ENCODE measurements around the gene TSEN54.

The TSEN54 gene

DNA sequence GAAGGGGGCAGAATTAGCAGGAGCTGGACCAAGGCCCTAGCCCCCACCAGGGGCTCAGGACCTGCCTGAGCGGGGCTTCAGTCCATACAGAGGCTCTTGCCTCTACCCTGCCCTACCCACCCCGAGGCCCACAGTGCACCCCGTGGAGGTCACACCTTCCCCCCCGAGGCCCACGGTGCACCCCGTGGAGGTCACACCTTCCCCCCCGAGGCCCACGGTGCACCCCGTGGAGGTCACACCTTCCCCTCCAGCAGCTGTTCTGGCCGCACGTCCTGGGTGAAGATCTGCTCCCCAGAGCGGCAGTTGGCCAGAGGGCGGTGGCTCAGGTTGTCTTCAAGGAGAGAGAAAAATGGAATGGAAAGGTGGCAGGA lies 12.4 kb upstream of the TSEN54 start:
- no peak for DNase-seq (ENCODE audit: low read depth, low spot score)

DNA sequence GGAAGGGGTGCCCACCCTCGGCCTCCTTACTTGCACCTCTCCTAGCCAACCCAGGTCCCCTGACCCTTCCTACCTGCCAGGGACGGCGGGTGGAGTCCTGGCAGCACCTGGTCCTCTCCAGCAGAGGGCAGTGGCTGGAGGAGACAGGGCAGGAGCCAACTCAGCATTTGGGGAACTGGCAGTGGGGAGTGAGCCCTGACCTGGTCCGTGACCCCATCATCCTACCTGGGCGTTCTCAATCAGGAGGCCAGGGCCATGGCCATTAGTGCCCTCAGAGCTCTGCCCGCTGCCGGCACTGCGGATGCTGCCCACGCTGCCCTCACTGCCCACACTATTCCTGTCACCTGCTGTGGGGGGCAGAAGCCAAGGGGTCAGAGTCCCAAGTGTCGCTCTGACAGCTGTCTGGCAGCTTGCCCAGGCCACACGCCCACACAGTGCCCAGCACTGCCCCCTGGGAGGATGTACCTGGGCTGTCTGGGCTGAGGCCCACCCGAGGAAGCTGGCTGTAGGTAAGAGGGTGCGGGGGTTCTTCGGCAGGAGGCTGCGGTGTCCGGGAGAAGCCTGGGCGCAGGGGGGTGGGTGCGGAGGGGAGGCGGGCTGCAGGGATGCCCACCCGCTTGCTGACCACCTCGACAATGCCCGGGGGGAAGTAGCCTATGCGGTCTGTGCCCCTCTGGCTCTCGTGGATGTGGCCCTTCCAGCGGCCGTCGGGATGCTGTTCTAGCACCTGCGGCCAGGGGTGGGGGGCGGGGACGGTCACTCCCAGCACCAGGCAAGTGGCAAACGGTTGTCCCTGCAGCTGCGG lies 11.8 kb upstream of the TSEN54 start:
- no peak for DNase-seq (ENCODE audit: low read depth, low spot score)

DNA sequence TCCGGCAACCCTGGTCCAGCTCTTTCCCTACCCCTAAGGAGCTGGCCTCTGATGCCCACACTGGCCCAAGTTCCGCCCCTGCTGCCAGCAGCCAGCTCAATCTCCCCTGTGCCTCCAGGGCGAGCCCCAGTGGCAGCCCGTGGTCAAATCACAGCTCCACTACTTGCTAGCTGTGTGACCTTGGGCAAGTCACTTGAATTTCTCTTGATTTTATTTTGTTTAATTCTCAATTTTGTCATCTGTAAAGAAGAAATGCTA lies 11.2 kb upstream of the TSEN54 start:
- no peak for DNase-seq (ENCODE audit: low read depth, low spot score)

DNA sequence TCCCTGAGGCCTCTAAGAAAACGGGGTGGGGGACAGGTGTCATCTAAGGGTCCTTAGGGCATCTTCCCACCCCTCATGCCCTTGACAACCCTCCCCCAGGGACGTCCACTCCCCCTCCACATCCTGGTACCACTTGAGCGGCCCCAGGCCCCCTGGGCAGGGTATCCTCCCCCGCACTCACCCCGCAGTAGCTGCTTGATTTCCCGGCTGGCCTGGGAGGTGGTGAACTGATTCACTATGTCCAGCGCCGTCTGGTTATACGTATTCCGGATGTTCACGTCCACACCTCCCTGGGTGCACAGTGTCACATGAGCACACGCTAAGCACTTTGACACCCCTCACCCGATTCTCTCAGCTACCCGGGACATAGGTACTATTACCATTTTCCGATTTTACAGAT lies 10.7 kb upstream of the TSEN54 start:
- DNase-seq (ENCODE audit: low read depth, low spot score), result no peak

DNA sequence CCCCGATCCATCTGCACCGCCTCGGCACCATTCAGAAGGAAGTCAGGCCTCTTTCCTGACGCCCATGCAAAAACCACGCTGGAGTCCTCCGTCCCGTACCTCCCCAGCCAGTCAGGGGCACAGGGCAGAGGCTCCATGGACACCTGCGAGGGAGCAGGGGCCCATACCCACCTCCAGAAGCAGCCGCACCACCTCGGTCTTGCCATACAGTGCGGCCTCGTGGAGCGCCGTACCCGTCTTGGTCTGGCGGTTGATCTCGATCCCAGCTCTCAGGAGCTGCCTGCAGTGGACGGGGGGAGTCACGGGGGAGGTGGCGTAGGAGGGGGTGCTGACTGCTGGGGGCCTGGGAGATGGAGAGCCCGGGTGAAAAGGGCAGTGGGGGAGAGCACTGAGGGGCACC lies 10.2 kb upstream of the TSEN54 start:
- no peak for DNase-seq (ENCODE audit: low read depth, low spot score)

DNA sequence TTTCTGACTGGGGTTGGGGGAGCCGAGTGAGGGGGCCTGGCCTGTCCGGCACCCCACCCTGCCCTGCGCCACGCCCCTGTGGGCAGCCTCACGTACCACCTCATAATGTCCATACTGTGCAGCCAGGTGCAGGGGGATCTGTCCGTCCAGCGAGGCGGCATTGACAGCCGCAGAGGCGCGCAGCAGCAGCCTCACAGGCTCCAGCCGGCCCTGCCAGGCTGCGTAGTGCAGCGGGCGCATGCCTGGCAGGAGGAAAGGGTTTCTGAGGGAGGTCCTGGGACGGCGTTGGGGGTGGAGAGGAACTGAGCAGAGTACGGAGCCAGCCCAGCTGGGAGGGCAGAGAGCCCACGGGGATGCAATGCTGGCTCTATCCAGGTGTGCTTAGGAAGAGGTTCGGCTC lies 9.4 kb upstream of the TSEN54 start:
- DNase-seq (ENCODE audit: low read depth, low spot score), result no peak

DNA sequence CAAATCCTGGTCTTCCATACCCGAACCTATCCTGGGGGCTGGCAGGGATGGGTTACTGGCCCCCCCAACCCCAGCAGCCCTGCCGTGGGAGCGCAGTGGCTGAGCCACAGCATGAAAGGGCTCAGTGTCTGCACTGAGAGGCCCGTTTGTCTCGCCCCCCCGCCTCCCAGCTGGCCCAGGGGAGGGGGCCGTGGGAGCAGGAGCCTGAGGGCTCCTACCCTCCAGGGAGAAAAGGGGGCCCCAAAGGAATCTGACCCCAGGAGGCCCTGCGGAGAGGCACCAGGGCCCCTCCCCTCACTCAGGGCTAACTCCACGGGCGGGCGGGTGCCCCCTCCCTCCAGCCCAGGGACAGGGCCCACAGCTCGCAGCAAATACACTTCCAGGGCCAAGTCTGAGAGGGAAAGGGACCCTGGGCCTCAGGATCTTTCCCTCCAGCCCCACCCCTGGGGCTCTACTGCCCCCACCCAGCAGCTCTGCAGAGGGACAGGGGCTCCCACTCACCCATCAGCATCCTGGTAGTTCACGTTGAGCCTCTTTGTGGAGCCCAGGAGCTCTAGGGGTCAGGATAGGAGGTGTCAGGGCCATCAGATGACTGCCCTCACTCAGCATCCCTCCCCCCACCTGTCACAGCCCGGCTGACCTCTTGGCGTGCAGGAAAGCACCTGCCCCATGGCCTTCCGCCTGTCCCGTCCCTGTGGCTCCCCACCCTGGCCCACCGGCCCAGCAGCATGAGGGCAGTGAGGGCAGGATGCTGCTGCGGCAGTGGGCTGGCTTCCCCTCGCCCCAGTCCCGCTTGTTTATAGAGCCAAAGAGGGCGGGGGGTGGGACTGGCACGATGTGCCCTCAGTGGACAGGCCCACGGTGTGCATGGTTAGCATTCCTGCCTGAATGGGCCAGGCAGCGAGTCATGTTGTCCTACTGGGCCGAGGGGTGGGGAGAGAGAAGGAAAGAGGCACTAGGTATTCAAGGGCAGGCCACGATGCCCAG lies 8.3 kb upstream of the TSEN54 start:
- DNase-seq (ENCODE audit: low read depth, low spot score), result no peak

DNA sequence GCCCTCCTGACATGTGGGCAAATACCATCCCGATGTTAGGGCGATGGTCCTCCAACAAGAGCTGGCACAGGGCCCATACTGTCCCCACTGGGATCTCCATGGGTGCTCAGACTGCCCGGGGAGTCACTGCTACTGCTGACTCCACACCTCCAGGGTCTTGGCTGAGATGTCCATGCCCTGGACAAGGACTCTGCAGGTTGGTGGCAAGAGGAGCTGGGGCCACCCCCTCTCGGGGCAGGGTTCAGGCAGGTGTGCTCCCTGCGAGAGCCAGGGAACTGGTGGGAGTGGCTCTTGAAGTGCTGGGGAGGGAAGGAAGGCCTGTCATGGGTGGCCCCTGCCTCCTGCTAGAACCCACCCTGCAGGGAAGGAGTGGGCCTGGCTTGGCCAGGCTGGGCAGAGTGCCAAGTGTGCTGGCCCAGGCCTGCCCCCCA lies 7.4 kb upstream of the TSEN54 start:
- DNase-seq (ENCODE audit: low read depth, low spot score), result no peak

DNA sequence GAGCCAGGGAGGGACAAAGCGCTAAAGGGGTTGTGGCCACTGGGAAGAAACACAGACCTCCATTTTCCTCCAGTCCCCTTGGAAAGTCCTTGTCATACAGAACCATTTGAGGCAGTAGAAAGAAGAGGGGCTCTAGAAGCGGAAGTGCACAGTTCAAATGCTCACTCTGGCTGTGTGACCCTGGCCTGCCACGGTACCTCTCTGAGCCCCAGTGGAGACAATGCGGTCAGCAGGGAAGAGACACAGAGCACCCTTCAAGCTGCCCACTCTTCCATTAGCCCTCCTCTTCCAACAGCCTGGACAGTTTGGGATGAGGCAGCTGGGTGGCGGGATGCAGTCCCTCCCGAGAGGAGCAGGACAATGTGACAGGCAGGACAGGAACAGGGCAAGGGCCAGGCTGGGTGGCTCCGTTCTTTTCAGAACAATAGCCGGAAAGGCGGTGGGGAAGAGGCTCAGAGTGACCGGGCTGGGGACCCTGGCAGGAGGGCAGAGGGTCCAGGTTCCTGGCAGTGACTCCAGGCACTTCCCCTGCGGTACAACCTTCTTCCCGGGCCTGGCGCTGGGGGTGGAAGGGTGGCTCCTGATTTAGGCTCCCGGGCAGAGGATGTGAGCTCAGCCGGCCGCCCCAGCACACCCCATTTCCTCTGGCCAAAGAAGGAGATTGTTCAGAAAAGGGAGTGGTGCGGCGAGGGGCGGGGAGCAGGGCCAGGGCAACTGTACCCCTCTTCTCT lies 6.6 kb upstream of the TSEN54 start:
- DNase-seq (ENCODE audit: low read depth, low spot score), result no peak

DNA sequence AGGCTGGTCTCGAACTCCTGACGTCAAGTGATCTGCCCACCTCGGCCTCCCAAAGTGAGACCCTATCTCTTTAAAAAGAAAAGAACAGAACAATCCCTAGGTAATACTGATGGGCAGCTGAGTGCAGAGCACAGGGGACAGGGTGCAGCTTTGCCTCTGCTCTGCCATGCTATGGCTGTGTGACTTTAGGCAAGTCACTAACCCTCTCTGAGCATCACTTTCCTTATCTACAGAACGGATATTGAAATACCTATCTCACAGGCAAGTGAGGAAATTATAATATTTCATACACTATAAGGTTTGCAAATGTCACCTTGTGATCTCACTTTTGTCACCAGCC lies 5.1 kb upstream of the TSEN54 start:
- DNase-seq (ENCODE audit: low read depth, low spot score), result no peak

DNA sequence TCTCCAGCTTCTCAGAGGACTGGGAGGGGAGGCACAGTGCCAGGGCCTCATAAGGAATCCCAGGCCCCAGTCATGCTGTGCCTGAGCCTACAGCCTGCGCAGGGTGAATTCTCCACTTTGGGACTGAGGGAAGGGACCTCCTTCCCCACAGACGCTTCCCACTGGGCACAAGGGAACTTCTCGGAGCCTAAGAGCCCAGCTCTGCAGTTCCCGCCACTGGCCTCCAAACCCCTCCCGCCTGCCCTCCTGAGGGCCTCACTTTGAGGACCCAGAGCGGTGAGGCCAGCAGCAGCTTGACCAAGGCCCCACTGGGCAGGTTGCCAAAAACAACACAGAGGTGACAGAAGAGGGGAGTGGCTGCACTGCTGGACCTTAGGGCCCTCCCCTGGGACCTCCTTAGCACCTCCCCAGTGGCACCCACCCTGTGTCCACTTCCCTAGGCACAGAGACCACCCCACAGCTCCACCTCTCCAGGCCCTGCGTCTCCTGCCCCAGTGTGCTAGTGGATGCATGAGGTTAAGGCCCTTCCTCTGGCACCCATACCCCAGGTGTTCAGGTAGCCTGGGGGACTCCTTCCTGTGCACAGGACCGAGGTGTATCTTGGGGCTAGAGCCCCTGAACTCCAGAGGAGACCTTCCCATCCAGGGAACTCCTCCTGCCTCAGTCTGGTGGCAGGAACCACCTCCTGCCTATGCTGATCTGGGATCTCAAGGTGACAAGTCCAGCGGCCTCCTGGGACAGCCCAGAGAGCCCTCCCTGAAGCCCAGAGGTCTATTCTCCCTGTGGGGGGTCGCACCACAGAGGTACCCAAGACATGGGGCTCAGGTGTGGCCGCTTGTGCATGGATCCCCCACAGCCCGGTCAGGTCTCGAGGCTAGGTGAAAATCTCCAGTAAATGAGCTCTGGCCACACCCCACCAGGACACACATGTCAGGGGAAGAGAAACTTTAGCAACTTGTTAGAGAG lies 4.4 kb upstream of the TSEN54 start:
- DNase-seq (ENCODE audit: low read depth, low spot score), result no peak

DNA sequence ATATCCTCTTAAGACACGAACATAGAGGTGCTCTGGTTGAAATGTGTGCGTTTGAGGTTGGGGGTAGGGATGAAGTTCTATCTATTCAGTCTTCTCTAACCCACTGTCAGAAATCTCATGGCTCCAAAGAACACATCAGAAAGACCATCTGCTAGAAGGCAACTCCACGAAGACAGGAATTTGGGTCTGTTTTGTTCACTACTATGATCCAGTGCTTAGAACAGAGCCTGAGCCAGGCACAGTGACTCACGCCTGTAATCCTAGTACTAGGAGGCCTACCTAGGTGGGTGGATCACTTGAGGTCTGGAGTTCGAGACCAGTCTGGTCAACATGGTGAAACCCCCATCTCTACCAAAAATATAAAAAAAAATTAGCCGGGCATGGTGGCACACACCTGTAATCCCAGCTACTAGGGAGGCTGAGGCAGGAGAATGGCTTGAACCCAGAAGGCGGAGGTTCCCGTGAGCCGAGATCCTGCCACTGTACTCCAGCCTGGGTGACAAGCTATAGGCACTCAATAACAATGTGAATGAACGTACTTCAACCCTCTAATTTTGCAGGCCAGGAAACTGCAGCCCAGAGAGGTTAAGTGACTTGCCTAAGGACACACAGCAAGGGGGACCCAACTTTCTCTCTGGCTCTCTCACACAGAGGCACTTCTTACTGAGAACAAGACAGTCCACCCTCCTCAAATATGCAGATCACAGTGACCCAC lies 3.2 kb upstream of the TSEN54 start:
- DNase-seq (ENCODE audit: low read depth, low spot score), result no peak

DNA sequence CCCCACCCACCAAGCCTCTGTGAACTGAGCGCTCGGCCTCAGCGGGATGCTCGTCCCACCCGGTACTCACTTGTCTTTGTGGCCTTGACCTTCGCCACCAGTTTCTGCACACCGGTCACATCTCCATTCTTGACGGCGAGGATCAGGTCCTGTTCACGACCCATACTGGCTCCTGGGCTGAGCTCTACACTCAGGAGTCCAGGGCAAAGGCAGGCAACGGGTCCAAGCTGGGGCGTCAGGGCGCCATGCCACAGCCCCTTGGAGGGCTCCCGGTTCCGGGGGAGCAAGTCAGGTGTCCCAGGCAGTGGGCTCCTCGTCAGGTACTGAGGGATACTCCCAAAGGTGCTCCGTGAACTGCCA lies 2.7 kb upstream of the TSEN54 start:
- DNase-seq (ENCODE audit: low read depth, low spot score), result no peak

DNA sequence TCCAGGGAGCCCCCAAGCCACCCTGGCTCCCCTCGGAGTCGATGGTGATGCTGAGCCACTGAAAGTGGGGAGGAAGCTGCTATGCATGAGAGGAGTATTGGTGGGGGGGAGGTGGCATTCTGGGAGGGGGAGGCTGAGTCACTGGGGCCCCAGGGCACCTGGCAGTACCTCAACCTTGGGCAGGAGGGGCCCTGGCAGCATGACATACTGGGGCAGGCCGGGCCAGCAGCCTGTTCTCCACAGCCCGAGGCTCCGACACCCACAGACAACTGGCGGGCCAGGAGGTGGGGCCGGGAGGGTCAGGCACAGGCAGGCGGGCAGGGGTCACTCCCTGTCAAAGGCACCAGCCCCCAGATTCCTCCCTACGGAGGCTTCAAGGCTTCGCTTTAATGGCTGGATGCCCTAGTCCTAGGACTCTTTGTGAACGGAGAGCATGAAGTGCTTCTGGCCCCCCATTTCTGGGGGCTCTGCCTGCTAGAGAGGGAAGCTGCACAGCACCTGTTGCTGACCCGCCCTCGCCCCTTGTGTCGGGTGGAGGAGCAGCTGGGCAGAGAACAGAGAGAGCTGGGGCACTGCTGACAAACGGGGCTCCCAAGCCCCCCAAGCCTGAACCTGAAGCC lies 1.9 kb upstream of the TSEN54 start:
- no peak for DNase-seq (ENCODE audit: low read depth, low spot score)

DNA sequence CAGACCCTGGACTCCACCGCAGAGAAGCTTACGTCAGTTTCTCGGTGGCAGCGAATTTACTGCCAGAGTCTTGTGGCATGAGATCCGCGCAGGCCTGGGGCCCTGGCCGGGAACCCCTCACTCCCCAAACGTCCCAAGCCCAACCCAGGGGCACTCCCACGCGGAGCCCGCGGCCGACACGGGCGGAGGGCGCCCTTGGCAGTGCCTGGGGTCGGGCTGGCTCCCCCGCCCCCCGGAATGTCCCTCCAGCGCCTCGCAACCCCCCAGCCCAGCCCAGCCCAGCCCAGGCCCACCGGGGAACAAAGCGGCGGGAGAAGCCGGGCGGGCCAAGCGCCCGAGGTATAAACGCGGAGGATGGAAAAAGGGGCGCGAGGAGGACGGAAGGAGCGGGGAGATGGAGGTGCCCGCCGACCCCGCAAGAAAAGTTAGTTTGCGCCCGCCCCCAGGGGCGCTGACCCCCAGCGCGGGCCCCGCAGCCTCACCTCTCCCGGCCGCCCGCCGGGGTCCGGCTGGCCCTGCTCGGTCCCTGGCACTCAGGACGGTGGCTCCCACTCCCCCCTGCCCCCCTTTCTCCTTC lies 1.3 kb upstream of the TSEN54 start:
- DNase-seq (ENCODE audit: low read depth, low spot score), result no peak

DNA sequence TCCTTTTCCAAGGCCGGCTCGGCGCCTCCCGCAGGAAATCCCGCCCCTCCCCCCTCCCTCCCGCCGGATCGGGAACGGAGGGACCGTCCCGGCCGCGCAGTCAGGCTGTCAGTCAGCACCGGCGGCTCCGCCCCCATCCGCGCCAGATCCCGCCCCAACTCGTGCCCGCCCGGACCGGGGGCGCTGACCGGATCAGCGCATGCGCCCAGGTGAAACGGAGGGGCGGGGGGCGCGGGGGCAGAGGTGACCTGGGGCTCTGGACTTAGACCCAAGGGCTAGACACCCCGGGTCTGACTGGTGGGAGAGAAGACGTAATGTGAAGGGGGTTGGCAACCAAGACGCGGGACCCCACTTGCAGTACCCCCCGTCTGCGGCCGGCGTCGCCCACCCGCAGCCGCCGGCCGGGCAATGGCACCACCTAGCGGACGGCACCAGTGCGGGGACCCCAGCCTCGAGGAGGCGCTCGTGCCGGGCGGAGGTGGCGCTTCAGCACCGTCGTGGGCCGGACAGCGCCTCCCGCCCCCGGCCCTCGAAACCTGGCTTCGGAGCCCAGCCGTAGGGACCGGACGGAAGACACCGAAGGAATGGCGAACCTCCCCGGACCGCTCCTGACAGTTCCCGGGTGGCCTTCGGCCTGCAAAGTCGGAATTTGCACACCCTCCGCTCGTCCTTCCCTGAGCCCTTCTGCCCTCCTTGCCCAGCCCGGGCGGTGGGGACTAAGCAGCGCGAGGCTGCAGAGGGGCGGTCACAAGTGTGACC lies 653 bp upstream of the TSEN54 start, which contains the start of gene CASKIN2:
Gene CASKIN2 (minus strand): TSS at position 42 of the 759 bp plus-strand sequence. CDS start 1,733 bp downstream, outside the sequence.
- peak; percentile 55 for DNase-seq (ENCODE audit: low read depth, low spot score)

DNA sequence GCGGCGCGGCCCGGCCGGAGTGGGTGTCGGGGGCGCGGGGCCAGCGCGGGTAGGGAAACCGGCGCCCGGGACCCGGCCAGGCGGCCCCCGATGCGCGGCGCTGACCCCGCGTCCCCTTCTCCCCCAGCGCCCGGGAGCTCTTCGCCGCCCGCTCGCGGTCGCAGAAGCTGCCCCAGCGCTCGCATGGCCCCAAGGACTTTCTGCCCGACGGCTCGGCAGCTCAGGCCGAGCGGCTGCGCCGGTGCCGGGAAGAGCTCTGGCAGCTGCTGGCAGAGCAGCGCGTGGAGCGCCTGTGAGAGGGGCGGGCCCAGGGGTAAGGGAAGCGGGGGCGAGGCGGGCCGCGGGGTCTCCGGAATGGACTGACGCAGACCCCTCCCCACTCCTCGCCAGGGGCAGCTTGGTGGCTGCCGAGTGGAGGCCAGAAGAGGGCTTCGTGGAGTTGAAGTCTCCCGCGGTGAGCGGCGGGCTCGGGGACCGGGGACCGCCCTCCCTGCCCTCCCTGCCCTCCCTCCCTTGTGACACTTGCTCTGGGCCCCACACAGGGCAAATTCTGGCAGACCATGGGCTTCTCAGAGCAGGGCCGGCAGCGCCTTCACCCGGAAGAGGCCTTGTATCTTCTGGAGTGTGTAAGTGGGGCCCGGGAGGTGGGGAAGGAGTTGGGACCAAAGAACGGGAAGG lies 430 bp downstream of the TSEN54 start:
- no peak for DNase-seq (ENCODE audit: low read depth, low spot score)

DNA sequence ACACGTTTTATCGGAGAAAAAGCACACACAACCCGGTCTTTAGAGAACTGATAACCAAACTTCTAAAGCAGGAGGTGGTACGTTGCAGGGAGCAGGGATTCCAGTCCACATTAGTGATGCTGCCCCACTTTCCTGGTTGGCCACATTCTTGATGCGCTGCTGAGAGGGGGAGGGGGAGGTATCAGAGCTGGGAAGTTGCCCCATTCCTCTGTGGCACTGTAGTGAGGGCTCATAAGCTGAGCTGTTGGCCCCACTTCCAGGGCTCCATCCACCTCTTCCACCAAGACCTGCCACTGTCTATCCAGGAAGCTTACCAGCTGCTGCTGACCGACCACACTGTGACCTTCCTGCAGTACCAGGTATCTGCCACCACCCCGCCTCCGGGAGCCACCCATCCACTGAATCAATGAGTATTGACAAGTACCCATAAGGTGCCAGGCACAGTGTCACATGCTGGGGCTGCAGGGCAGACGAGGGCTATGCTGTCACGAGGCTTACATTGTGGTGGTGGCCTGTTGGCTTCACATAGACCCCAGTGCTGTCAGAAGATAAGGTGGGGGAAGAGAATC lies 1.1 kb downstream of the TSEN54 start:
- DNase-seq (ENCODE audit: low read depth, low spot score), result no peak
